GM23338 (cell line): Measurements from ENCODE around the gene NLE1.

Experiments
- CREB1 ChIP-seq: fragments of 250-450 bp; sonication (Bioruptor Pico); IDR thresholded peaks from 2 replicates; pipeline ENCODE4 v1.5.0; 2020; ENCODE audit warnings: low read depth, mild to moderate bottlenecking, moderate library complexity
- CTCF ChIP-seq, 2 experiments: fragments of 200-600 bp in 1 of 2; sonication (generic) in 1 of 2; conservative IDR thresholded peaks; 2 replicates each; pipeline versions ENCODE4 v1.5.1 to v1.6.1; 2016 to 2017; ENCODE audit warnings: antibody characterized with exemption in 2 of 2, low read depth in 2 of 2, mild to moderate bottlenecking in 2 of 2, moderate library complexity in 1 of 2
- ETS1 ChIP-seq: IDR thresholded peaks from 2 replicates; pipeline ENCODE4 v1.6.1; 2016; ENCODE audit warnings: antibody characterized with exemption
- EZH2 ChIP-seq: fragments of 200-600 bp; sonication (generic); IDR thresholded peaks from one replicate; pipeline ENCODE4 v1.8.0; 2017; ENCODE audit warnings: antibody characterized with exemption, mild to moderate bottlenecking, low read depth; ENCODE audit not compliant: unreplicated experiment
- EZH2phosphoT487 ChIP-seq: fragments of 200-600 bp; sonication (generic); IDR thresholded peaks from one replicate; pipeline ENCODE4 v1.8.1; 2018; ENCODE audit warnings: antibody characterized with exemption; ENCODE audit not compliant: unreplicated experiment
- POLR2AphosphoS5 ChIP-seq: IDR thresholded peaks from 2 replicates; pipeline ENCODE4 v1.6.1; 2016; ENCODE audit warnings: antibody characterized with exemption, low read depth
- REST ChIP-seq: IDR thresholded peaks from one replicate; pipeline ENCODE4 v1.6.1; 2018; ENCODE audit warnings: antibody characterized with exemption; ENCODE audit not compliant: unreplicated experiment
- STAT1 ChIP-seq: IDR thresholded peaks from one replicate; pipeline ENCODE4 v1.6.1; 2016; ENCODE audit warnings: antibody characterized with exemption; ENCODE audit not compliant: unreplicated experiment

- TF ChIP-seq CREB1: no peak
- TF ChIP-seq CTCF (conservative IDR thresholded peaks at IDR 0.05; ENCODE audit: low read depth in 2 of 2): no peak
- no peak for TF ChIP-seq EZH2
- TF ChIP-seq REST: no peak
- no peak for TF ChIP-seq POLR2AphosphoS5
- no peak for TF ChIP-seq EZH2phosphoT487
- no peak for TF ChIP-seq ETS1
- TF ChIP-seq STAT1: no peak
Observed at GRCh38 chr17:35161281-35161761, 19.2 kb upstream of the NLE1 start.
